ENCODE data around the gene C6orf47. TPM values are rescaled to one million over a fixed set of nuclear protein-coding genes. Genes with fewer than 3 reads are reported as not detected.

The C6orf47 gene
- total and polyA plus RNA-seq, 7 donors: 22.2 to 32.6 (median 25.0) TPM

- no peak for DNase-seq
- TF ChIP-seq POLR2A (IDR thresholded peaks at IDR 0.05) (no peak), CTCF (IDR thresholded peaks at IDR 0.05) (no peak), POLR2AphosphoS5 (IDR thresholded peaks at IDR 0.05) (no peak), EP300 (IDR thresholded peaks at IDR 0.05) (no peak)
- Histone ChIP-seq H3K27ac (no peak overlapping the region), H3K27me3 (no peaks in the 10 kb centered on the region), H3K4me1 (no peaks in the 10 kb centered on the region), H3K4me3 (no peak overlapping the region), H3K9me3 (no peaks in the 10 kb centered on the region), H3K36me3 (peaks cover 59 to 99% (median 84%) of the 10 kb centered on the region in 4 donors)
- intact Hi-C loops (cut with DNase I): no loop called here
- 86 to 88% methylated on average over 4 of the region's 4 CpGs for WGBS, 2 donors
Observed at GRCh38 chr6:31692353-31692752, 31.8 kb upstream of the C6orf47 start.

GRCh38 chr6:31691564-31692108, 31.1 kb upstream of the C6orf47 start:
- Histone ChIP-seq H3K36me3 (peaks cover 67 to 99% (median 86%) of the 10 kb centered on the region in 4 donors), H3K27ac (no peak overlapping the region), H3K27me3 (no peaks in the 10 kb centered on the region), H3K9me3 (no peaks in the 10 kb centered on the region), H3K4me3 (no peak overlapping the region), H3K4me1 (no peaks in the 10 kb centered on the region)
- intact Hi-C loops (cut with DNase I): no loop called here
- WGBS, 2 donors: 96 to 97% methylated on average over 12 of the region's 12 CpGs
- DNase-seq: no peak
- TF ChIP-seq EP300 (IDR thresholded peaks at IDR 0.05) (no peak), POLR2A (IDR thresholded peaks at IDR 0.05) (no peak), CTCF (IDR thresholded peaks at IDR 0.05) (no peak), POLR2AphosphoS5 (IDR thresholded peaks at IDR 0.05) (no peak)

GRCh38 chr6:31691078-31691463, 30.5 kb upstream of the C6orf47 start:
- Histone ChIP-seq H3K4me3 (no peak overlapping the region), H3K27me3 (no peaks in the 10 kb centered on the region), H3K36me3 (peaks cover 70 to 99% (median 89%) of the 10 kb centered on the region in 4 donors), H3K9me3 (no peaks in the 10 kb centered on the region), H3K4me1 (no peaks in the 10 kb centered on the region), H3K27ac (no peak overlapping the region)
- intact Hi-C loops (cut with DNase I): no loop called here
- 91 to 94% methylated on average over 6 of the region's 6 CpGs for WGBS, 2 donors
- TF ChIP-seq POLR2A (IDR thresholded peaks at IDR 0.05) (no peak), CTCF (IDR thresholded peaks at IDR 0.05) (no peak), EP300 (IDR thresholded peaks at IDR 0.05) (no peak), POLR2AphosphoS5 (IDR thresholded peaks at IDR 0.05) (no peak)
- no peak for DNase-seq

- Histone ChIP-seq H3K4me1 (no peaks in the 10 kb centered on the region), H3K27me3 (no peaks in the 10 kb centered on the region), H3K27ac (no peak overlapping the region), H3K4me3 (no peak overlapping the region), H3K36me3 (peaks cover 69 to 99% (median 84%) of the 10 kb centered on the region in 4 donors), H3K9me3 (no peaks in the 10 kb centered on the region)
- intact Hi-C loops (cut with DNase I): no loop called here
- no peak for DNase-seq
- WGBS, 2 donors: 50 to 79% methylated on average over 10 of the region's 10 CpGs
- TF ChIP-seq CTCF (IDR thresholded peaks at IDR 0.05): no peak
- TF ChIP-seq POLR2AphosphoS5 (IDR thresholded peaks at IDR 0.05): no peak
- no peak for TF ChIP-seq EP300 (IDR thresholded peaks at IDR 0.05)
Observed at GRCh38 chr6:31690231-31691077, 29.9 kb upstream of the C6orf47 start.

All from sigmoid colon (tissue), 7 donors.